HG02763 (cell line): ENCODE measurements around the gene NOL9.

Experiments used
- ATAC-seq: cut with Tn5 transposase; IDR thresholded peaks from one replicate; pipeline ENCODE4 v1.9.1; 2021; ENCODE audit warnings: mild to moderate bottlenecking, moderate library complexity; ENCODE audit not compliant: unreplicated experiment

Gene NOL9

GRCh38 chr1:6491081-6491449 lies 63.2 kb downstream of the NOL9 start:
- ATAC-seq, result no peak

- no peak for ATAC-seq
Observed at GRCh38 chr1:6490181-6491080, 63.9 kb downstream of the NOL9 start.

- ATAC-seq, result no peak
Observed at GRCh38 chr1:6489799-6490180, 64.5 kb downstream of the NOL9 start.

GRCh38 chr1:6489383-6489765 lies 64.9 kb downstream of the NOL9 start:
- ATAC-seq, result no peak

GRCh38 chr1:6488602-6489382 lies 65.5 kb downstream of the NOL9 start:
- ATAC-seq, result no peak

- no peak for ATAC-seq
Observed at GRCh38 chr1:6487804-6488484, 66.4 kb downstream of the NOL9 start.

GRCh38 chr1:6486433-6487011 lies 67.8 kb downstream of the NOL9 start:
- no peak for ATAC-seq

- no peak for ATAC-seq
Observed at GRCh38 chr1:6485168-6486101, 68.9 kb downstream of the NOL9 start.

- ATAC-seq, result no peak
Observed at GRCh38 chr1:6484826-6485167, 69.5 kb downstream of the NOL9 start.

GRCh38 chr1:6483761-6484117 lies 70.6 kb downstream of the NOL9 start:
- ATAC-seq, result no peak

- no peak for ATAC-seq
Observed at GRCh38 chr1:6483017-6483760, 71.1 kb downstream of the NOL9 start.

- ATAC-seq, result no peak
Observed at GRCh38 chr1:6481820-6482219, 72.5 kb downstream of the NOL9 start.

- ATAC-seq, result no peak
Observed at GRCh38 chr1:6477039-6477820, 77.1 kb downstream of the NOL9 start.

- ATAC-seq, result no peak
Observed at GRCh38 chr1:6476483-6476882, 77.8 kb downstream of the NOL9 start.

GRCh38 chr1:6475381-6476133 lies 78.8 kb downstream of the NOL9 start:
- ATAC-seq, result no peak

GRCh38 chr1:6474815-6475282 lies 79.5 kb downstream of the NOL9 start:
- ATAC-seq, result no peak

- no peak for ATAC-seq
Observed at GRCh38 chr1:6473974-6474814, 80.1 kb downstream of the NOL9 start.
